Panc1 (cell line): ENCODE results near the gene NT5C2.

ENCODE experiments used
- CTCF ChIP-seq: fragments of 450-650 bp; IDR thresholded peaks from 2 replicates; pipeline ENCODE4 v1.5.1; 2017; ENCODE audit warnings: mild to moderate bottlenecking
- POLR2AphosphoS5 ChIP-seq: IDR thresholded peaks from 2 replicates; pipeline ENCODE4 v1.6.1; 2012; ENCODE audit warnings: mild to moderate bottlenecking, low read depth, low read length, moderate library complexity
- REST ChIP-seq, 2 experiments: IDR thresholded peaks; 2 replicates each; pipeline ENCODE4 v1.6.1; 2011 to 2012; ENCODE audit warnings: low read depth in 2 of 2, control low read depth in 1 of 2, low read length in 1 of 2, mild to moderate bottlenecking in 1 of 2, moderate library complexity in 1 of 2; ENCODE audit not compliant: insufficient read depth in 1 of 2
- SIN3A ChIP-seq: IDR thresholded peaks from 2 replicates; pipeline ENCODE4 v1.6.1; 2012; ENCODE audit warnings: low read depth, mild to moderate bottlenecking, low read length, moderate library complexity, borderline replicate concordance; ENCODE audit not compliant: insufficient read depth
- TCF7L2 ChIP-seq: IDR thresholded peaks from 2 replicates; pipeline ENCODE4 v1.6.1; 2011; ENCODE audit warnings: mild to moderate bottlenecking, low read depth, low read length, inconsistent platforms

DNA sequence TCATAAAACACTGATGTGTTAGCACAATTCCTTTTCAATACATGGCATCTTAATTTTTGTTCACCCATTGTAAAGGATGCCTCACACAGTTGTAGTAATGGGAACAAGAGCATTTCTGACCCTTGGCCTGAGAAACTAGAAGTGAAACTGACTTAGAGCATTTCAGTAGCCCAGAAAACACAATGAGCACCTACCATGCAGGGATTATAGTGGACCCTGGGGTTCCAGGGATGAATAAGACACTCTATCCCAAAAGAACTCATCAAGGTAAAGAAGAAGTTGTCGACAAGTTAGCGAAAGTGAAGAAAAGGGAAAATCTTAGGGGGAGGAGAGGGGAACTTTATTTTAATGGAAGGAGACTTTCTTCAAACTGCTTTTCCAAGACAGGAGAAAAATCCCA lies 125.6 kb downstream of the NT5C2 start:
- TF ChIP-seq CTCF (no peak), TCF7L2 (no peak), POLR2AphosphoS5 (no peak), SIN3A (no peak), REST (IDR thresholded peaks at IDR 0.05; ENCODE audit: insufficient read depth in 1 of 2, low read depth in 2 of 2, low read length in 1 of 2) (no peak)
